ENCODE results near the gene HERC3. TPM values are rescaled to one million over a fixed set of nuclear protein-coding genes. Genes with fewer than 3 reads are reported as not detected.

The HERC3 gene
- total and polyA plus RNA-seq, 4 donors: 5.1 to 22.1 (median 10.0) TPM

- TF ChIP-seq RXRA (IDR thresholded peaks at IDR 0.05) (no peak), FOXA2 (IDR thresholded peaks at IDR 0.05) (no peak), HNF4G (IDR thresholded peaks at IDR 0.05) (no peak), RAD21 (IDR thresholded peaks at IDR 0.05) (no peak), GABPA (IDR thresholded peaks at IDR 0.05 in 1 of 2, conservative IDR thresholded peaks at IDR 0.05 in 1 of 2) (no peak), EGR1 (IDR thresholded peaks at IDR 0.05; ENCODE audit: low read depth in 2 of 2) (no peak), HNF4A (conservative IDR thresholded peaks at IDR 0.05) (no peak), CTCF (IDR thresholded peaks at IDR 0.05; ENCODE audit: low read depth, low read length, missing input control) (no peak), JUND (IDR thresholded peaks at IDR 0.05) (no peak), SP1 (IDR thresholded peaks at IDR 0.05) (no peak), REST (IDR thresholded peaks at IDR 0.05) (no peak), ATF3 (IDR thresholded peaks at IDR 0.05) (no peak), TAF1 (conservative IDR thresholded peaks at IDR 0.05) (no peak), YY1 (IDR thresholded peaks at IDR 0.05) (no peak), FOXA1 (IDR thresholded peaks at IDR 0.05) (no peak)
- H3K27ac ChIP-seq (ENCODE audit: low read depth in 1 of 2, low read length in 2 of 2): no peak overlapping the region
- no peaks in the 10 kb centered on the region for H3K36me3 ChIP-seq (ENCODE audit: control insufficient read depth in 4 of 4, insufficient read depth in 3 of 4, low read depth in 1 of 4, low read length in 3 of 4)
- no peaks in the 10 kb centered on the region for H3K27me3 ChIP-seq (ENCODE audit: control insufficient read depth in 4 of 4, insufficient read depth in 4 of 4, low read length in 3 of 4)
- H3K9me3 ChIP-seq (ENCODE audit: control insufficient read depth in 4 of 4, low read length in 3 of 4): no peaks in the 10 kb centered on the region
- DNase-seq (ENCODE audit: low spot score): no peak
- WGBS: 83% methylated on average over 7 of the region's 7 CpGs
- H3K4me1 ChIP-seq (ENCODE audit: control insufficient read depth in 4 of 4, insufficient read depth in 4 of 4, low read length in 3 of 4): no peaks in the 10 kb centered on the region
- no peak overlapping the region for H3K9ac ChIP-seq (ENCODE audit: low read depth in 1 of 2, low read length in 2 of 2)
- H3K4me3 ChIP-seq (ENCODE audit: low read depth in 1 of 3, low read length in 3 of 3): no peak overlapping the region
These were observed 42.5 kb upstream of the HERC3 start for GRCh38 chr4:88549815-88550214.

GRCh38 chr4:88567591-88567990 is 24.7 kb upstream of the HERC3 start:
- DNase-seq (ENCODE audit: low spot score): no peak
- no peak overlapping the region for H3K27ac ChIP-seq (ENCODE audit: low read depth in 1 of 2, low read length in 2 of 2)
- no peak for TF ChIP-seq HNF4A (conservative IDR thresholded peaks at IDR 0.05)
- no peak for TF ChIP-seq MAX (IDR thresholded peaks at IDR 0.05)
- TF ChIP-seq REST (IDR thresholded peaks at IDR 0.05): no peak
- no peak for TF ChIP-seq NR2F2 (IDR thresholded peaks at IDR 0.05)
- TF ChIP-seq ATF3 (IDR thresholded peaks at IDR 0.05): no peak
- no peak for TF ChIP-seq HNF4G (IDR thresholded peaks at IDR 0.05)
- no peak for TF ChIP-seq YY1 (IDR thresholded peaks at IDR 0.05)
- TF ChIP-seq FOXA2 (IDR thresholded peaks at IDR 0.05): no peak
- no peak for TF ChIP-seq TAF1 (conservative IDR thresholded peaks at IDR 0.05)
- no peak for TF ChIP-seq GABPA (IDR thresholded peaks at IDR 0.05 in 1 of 2, conservative IDR thresholded peaks at IDR 0.05 in 1 of 2)
- no peak for TF ChIP-seq SP1 (IDR thresholded peaks at IDR 0.05)
- no peaks in the 10 kb centered on the region for H3K36me3 ChIP-seq (ENCODE audit: control insufficient read depth in 4 of 4, insufficient read depth in 3 of 4, low read depth in 1 of 4, low read length in 3 of 4)
- H3K4me3 ChIP-seq (ENCODE audit: low read depth in 1 of 3, low read length in 3 of 3): no peak overlapping the region
- no peaks in the 10 kb centered on the region for H3K27me3 ChIP-seq (ENCODE audit: control insufficient read depth in 4 of 4, insufficient read depth in 4 of 4, low read length in 3 of 4)
- no peaks in the 10 kb centered on the region for H3K4me1 ChIP-seq (ENCODE audit: control insufficient read depth in 4 of 4, insufficient read depth in 4 of 4, low read length in 3 of 4)
- H3K9me3 ChIP-seq (ENCODE audit: control insufficient read depth in 4 of 4, low read length in 3 of 4): no peaks in the 10 kb centered on the region
- WGBS: 89% methylated on average over 1 of the region's 1 CpG
- no peak overlapping the region for H3K9ac ChIP-seq (ENCODE audit: low read depth in 1 of 2, low read length in 2 of 2)

Measured in liver (tissue), 9 donors.